RKO (cell line): ENCODE data around the gene NR1D2.
"Not testable (repeated sequence)": the region's sequence is repeated elsewhere in the genome, so short reads cannot be mapped to it uniquely, and the experiment has no call there.

Experiments used
- DNase-seq: peaks from one replicate; pipeline ENCODE4 v3.0.0-alpha.2; 2016; ENCODE audit warnings: low spot score

NR1D2 gene

GRCh38 chr3:24005669-24006068, 60.6 kb downstream of the NR1D2 start:
- DNase-seq: no peak

DNA sequence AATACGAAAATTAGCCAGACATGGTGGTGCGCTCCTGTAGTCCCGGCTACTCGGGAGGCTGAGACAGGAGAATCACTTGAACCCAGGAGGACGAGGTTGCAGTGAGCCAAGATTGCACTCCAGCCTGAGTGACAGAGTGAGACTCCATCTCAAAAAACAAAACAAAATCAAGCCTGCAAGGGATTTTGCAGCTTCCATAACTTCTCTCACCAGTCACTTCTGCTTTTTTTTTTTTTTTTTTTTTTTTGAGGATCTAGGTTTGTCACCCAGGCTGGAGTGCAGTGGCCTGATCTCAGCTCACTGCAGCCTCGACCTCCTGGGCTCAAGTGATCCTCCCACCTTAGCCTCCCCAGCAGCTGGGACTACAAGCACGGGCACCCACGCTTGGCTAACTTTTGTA, 65.7 kb downstream of the NR1D2 start:
- not testable (repeated sequence) for DNase-seq

GRCh38 chr3:24012589-24013269, 67.6 kb downstream of the NR1D2 start:
- DNase-seq: no peak

GRCh38 chr3:24017305-24017704, 72.2 kb downstream of the NR1D2 start:
- DNase-seq: no peak

DNA sequence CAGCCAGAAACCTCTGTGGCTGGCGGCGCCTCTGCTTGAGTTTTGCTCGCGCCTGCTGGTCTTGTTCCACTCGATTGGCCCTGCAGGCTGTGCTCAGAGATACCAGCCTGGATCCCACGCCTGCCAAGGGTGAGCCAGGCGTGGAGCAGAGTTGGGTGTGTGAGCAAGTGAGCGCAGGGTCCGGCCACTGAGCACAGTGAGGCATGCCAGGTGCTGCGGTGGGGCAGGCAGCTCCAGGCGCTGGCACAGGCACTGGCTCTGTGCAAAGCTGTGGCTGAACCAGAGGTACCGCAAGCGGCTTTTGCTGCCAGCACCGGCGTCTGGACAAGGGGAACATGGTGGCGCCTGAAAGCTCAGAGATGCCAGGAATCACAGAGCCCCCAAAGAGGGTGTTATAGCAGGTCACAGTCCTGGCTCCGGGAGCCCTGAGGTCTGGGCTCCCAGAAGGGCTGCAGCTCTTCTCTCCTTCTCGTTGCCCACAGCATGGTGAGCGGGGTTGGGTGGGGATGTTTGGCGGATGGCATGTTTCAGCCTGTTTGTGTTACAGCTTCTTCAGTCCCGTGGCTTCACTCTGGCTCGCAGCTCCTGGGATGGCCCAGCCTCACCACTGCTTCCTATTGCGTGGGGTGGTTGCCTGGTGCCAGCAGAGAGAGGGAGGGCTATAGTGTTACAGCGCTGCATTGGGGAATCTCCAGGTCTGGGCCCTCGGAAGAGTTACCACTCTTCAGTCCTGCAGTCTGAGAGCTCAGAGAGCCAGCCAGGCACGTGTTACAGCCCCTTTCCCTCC, 73.9 kb downstream of the NR1D2 start:
- no peak for DNase-seq

DNA sequence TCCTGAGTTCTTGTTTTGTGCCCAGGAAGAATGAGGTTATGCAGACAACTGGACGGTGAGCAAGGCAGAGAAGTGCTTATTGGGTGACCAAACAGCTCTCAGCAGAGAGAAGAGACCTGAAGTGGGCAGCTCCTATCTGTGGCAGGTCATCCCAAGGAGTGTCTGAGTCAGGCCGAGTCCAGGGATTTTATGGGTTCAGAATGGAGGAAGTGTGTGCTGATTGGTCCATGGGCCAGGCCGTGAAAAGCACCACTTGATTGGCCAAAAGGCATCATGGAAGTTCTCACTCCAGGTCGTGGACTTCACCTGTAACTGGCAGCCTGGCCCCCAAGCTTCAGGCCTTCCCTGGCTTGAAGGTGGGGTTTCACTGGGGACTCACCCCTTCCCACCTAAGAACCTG, 74.5 kb downstream of the NR1D2 start:
- no peak for DNase-seq

DNA sequence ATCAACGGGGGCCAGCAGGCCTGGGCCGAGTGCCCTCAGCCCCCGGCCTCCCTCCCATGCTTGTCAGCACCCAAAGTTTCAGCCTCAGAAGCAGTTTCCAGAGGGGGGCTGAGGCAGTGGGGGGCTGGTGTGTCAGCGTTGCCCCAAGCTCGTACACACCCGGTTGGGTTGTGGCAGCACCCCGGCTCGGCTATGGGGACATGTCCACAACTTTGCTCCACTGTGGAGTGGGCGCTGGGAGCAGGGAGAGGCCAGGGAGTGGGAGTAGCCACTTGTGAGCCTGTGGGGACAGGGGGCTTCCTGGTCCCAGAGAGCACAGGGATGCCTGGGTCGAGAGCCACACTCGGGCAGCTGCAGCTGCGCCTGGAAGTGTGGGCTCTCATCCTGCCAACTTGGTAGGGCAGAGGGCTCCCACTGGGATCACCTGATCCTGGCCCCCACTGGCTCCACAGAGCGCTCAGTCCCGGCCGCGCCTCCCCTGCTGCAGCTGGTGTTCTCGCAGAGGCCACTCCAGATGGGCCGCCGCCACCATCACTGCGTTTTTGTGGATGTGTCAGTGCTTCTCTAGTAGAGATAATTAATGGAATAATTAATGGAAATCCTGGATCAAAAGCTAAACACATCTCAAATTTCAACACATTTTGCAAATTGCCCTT, 75.1 kb downstream of the NR1D2 start:
- no peak for DNase-seq

DNA sequence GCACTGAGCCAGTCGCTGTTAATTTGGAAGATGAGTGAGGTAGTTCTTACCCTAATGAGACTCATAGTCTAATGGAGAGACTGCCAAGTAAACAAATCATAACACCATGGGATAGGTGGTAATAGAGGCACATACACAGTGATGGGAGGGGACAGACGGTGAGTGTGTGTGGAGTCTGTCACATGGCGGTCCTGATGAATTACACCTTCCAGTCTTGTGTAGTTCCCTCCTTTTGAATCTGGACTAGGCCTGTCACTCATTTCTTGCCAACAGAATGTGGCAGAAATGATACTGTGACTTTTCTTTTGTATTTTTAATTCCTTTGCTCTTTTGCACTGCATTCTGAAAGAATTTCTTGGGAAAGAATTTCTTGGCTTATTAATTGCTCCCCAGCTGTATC, 78.1 kb downstream of the NR1D2 start:
- DNase-seq: no peak

- no peak for DNase-seq
Measured at GRCh38 chr3:24025805-24026204, 80.7 kb downstream of the NR1D2 start.

DNA sequence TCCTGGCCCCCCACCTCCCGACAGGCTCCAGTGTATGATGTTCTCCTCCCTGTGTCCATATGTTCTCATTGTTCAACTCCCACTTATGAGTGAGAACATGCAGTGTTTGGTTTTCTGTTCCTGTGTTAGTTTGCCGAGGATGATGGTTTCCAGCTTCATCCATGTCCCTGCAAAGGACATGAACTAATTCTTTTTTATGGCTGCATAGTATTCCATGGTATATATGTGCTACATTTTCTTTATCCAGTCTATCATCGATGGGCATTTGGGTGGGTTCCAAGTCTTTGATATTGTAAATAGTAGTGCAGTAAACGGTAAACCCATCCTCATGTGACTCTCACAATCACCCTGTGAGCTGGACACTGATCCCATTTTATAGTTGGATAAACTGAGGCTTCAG, 81.6 kb downstream of the NR1D2 start:
- DNase-seq: not testable (repeated sequence)

DNA sequence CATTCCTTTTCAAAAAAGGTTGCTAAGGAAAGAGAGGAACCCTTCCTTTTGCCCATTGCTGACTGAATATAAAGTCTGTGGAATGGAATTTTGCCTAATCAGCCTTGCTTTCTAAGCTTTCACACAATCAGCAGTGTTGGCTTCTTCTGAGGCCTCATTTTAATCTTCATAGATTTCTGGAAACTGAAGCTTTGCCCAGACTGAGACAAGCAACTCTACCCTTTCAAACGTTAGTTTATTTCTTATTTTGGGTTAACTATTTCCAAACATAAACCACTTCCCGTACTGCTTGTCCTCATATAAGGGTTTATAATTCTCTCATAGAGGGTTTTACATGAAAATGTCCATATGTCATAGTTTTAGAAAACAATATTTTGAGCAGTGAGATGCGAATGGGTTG, 82.9 kb downstream of the NR1D2 start:
- DNase-seq: no peak
